GM19099 (cell line): Measurements from ENCODE around the gene BANF1.

ENCODE experiments used
- POLR2A ChIP-seq: IDR thresholded peaks from 3 replicates; pipeline ENCODE4 v1.6.1; 2011; ENCODE audit warnings: low read depth; ENCODE audit not compliant: insufficient read length; ENCODE audit errors: extremely low read depth

Gene BANF1

GRCh38 chr11:66001942-66002647 lies at the start of gene BANF1, which contains the start of gene EIF1AD:
TSS of gene BANF1 (plus strand) at chr11:66002503. CDS start at chr11:66003251, 748 bp downstream.
TSS of gene EIF1AD (minus strand) at chr11:66002157. CDS start at chr11:66000389, 1,768 bp downstream.
- TF ChIP-seq POLR2A = peak; percentile 90

GRCh38 chr11:65953471-65953870 lies 48.8 kb upstream of the BANF1 start:
- no peak for TF ChIP-seq POLR2A

- no peak for TF ChIP-seq POLR2A
These were observed 47.5 kb upstream of the BANF1 start for GRCh38 chr11:65954771-65955170.

GRCh38 chr11:65958291-65958690 lies 44.0 kb upstream of the BANF1 start:
- TF ChIP-seq POLR2A = no peak

DNA sequence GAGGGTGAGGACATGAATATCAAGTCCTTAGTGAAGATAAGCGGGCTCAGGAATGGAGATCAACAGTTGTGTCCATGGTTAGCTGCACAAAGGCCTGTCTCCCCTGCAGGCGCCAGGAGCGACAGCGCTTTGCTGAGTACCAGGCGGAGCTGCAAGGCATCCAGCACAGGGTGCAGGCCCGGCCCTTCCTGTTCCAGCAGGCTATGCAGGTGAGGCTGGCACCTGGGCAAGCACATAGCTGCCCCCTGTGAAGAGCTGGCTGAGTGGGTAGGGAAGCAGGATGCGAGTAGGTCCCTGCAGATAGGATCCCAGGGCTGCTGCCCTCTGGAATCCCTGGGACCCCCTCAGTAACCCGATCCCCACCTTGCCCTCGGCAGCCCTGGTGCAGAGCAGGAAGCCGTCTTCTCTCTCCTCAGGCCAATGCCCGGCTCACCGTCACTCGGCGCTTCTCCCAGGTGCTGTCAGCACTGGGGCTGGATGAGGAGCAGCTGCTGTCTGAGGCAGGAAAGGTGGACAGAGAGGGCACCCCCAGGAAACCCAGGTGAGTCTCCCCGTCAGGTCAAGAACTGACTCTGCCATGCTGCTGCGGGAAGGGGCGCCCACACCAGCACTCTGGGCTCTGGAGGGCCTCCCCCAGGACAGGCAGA lies 43.4 kb upstream of the BANF1 start:
- no peak for TF ChIP-seq POLR2A

- TF ChIP-seq POLR2A = no peak
These were observed 41.5 kb upstream of the BANF1 start for GRCh38 chr11:65960824-65961266.

DNA sequence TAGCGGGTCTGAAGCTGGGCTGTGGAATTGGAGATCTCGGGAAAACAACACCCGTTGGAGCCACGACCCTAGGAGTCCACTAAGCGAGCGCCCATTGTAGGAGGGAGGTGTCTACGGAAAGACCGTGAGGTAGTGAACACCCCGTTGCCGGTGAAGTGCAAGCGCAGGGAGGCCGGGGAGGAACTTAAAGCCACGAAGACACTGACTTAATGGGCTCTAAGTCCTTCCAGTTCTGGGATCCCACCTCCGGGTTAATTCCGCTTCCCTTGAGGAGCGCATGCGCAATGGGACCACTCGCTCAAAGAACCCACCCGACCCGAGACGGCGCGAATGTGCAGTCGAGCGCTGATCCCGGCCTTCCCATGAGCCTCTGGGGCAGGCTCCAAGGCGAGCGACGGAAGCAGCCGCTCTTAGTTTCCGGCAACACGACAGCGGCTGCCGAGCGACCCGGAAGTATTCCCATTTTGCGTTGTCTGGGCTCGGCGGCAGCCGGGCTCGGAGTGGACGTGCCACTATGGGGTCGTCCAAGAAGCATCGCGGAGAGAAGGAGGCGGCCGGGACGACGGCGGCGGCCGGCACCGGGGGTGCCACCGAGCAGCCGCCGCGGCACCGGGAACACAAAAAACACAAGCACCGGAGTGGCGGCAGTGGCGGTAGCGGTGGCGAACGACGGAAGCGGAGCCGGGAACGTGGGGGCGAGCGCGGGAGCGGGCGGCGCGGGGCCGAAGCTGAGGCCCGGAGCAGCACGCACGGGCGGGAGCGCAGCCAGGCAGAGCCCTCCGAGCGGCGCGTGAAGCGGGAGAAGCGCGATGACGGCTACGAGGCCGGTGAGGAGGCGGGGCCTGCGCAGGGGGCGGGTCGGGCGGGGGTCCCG lies 40.8 kb upstream of the BANF1 start, which contains the start of gene SART1:
SART1 (plus strand) TSS at position 468 of the 874 bp plus-strand sequence; CDS start at position 515, 47 bp downstream.
- peak; percentile 94 for TF ChIP-seq POLR2A

DNA sequence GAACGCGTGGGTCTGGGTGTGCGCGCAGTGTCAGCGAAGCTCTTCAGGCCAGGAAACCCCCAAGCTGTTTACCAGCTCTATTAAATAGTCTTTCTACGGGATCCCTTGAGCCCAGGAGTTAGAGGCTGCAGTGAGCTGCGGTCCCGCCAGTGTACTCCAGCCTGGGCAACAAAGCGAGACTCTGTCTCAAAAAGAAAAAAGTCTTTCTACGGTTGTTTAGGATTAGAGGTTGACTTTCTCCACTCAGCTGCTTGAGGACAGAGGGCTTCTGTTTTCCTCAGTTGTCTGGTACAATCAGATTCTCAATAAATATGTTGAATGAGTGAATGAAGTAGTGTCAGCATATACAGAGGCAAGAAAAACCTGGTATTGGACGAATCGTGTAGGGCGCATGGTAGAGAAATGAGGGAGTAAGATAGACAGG lies 40.1 kb upstream of the BANF1 start:
- no peak for TF ChIP-seq POLR2A

DNA sequence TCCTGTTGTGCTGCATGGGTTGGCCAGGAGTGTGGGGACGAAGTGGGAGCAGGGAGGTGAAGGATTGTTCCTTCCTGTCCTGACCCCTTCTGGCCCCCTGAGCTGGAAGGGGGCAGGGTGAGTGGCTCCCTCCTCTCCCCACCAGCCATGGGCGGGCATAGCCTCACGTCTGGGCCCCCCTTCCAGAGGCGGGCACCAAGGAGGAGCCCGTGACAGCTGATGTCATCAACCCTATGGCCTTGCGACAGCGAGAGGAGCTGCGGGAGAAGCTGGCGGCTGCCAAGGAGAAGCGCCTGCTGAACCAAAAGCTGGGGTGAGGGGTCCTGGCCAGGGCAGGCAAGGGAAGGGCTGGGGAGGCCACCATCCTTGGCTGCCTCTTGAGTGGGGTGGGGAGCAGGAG lies 37.4 kb upstream of the BANF1 start:
- TF ChIP-seq POLR2A = no peak

- TF ChIP-seq POLR2A = no peak
These were observed 36.1 kb upstream of the BANF1 start for GRCh38 chr11:65965986-65966762.

DNA sequence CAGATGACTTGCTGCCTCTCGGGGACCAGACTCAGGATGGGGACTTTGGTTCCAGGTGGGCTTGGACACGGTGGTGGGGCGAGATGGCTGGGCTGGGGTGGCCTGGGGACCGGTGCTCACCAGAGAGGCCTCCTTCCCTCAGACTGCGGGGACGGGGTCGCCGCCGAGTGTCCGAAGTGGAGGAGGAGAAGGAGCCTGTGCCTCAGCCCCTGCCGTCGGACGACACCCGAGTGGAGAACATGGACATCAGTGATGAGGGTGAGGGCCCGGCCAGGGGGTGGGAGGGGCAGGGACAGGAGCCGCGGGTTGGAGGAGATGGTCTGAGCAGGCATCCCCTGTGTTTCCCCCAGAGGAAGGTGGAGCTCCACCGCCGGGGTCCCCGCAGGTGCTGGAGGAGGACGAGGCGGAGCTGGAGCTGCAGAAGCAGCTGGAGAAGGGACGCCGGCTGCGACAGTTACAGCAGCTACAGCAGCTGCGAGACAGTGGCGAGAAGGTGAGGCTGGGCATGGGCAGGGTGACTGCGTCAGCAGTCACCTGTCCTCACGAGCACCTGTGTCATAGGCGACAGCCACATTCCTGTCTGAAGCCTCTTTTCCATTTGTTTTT lies 34.9 kb upstream of the BANF1 start:
- TF ChIP-seq POLR2A = no peak

- no peak for TF ChIP-seq POLR2A
These were observed 33.5 kb upstream of the BANF1 start for GRCh38 chr11:65968600-65969482.

DNA sequence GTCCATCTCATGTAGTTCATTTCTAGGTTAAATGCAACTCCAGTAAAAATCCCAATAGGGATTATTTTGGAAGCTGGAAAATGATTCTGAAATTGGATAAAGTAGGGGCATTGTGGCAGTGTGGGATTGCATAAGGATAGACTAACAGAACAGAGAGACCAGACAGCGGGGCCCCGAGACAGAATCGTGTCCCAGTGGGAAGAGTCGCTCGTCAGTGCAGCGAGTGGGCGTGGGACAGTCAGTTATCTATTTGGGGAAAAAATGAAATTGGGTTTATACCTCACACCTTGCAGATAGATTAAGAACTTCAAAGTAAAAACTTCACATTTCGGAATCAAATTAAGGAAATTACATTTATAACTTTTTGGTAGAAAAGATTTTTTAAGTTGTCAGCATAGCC lies 30.2 kb upstream of the BANF1 start:
- no peak for TF ChIP-seq POLR2A
